ENCODE measurements around the gene GSTT2B.
"Not testable (repeated sequence)": the region's sequence is repeated elsewhere in the genome, so short reads cannot be mapped to it uniquely, and the experiment has no call there.

DNA sequence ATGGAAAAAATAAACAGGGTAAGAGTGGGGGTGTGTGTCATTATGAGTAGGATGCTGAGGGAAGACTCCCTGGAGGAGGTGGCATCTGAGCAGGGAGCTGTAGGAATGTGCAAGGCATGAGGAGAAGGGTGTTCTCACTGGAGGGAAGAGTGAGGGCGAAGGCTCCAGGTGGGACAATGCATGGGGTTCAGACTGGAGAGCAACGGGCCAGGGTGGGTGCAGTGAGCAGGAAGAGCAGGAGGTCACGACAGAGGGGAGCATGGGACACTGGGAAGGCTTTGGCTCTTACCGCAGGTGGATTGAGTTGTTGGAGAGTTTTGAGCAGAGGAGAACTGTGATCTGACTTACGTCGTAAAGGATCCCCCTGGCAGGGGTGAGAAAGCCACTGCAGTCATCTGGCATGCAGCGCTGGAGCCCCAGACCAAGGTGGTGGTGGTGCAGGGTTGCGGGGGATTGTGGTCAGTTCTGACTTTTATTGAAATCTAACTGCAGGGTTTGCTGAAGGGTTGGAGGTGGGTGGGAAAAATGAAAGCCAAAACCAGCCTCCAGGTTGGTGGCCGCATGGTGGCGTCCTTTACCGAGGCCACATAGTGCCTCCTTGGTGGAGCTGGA lies 8.1 kb downstream of the GSTT2B start:
- TF ChIP-seq EZH2 (IDR thresholded peaks at IDR 0.05; ENCODE audit: borderline replicate concordance, control insufficient read depth, low read depth, low read length); POLR2A (IDR thresholded peaks at IDR 0.05; ENCODE audit: low read depth, low read length); CREM (IDR thresholded peaks at IDR 0.05; ENCODE audit: low read depth); JUNB (IDR thresholded peaks at IDR 0.05); NRF1 (conservative IDR thresholded peaks at IDR 0.05; ENCODE audit: low read depth, low read length): not testable (repeated sequence)
- TF ChIP-seq, protein P1, sequence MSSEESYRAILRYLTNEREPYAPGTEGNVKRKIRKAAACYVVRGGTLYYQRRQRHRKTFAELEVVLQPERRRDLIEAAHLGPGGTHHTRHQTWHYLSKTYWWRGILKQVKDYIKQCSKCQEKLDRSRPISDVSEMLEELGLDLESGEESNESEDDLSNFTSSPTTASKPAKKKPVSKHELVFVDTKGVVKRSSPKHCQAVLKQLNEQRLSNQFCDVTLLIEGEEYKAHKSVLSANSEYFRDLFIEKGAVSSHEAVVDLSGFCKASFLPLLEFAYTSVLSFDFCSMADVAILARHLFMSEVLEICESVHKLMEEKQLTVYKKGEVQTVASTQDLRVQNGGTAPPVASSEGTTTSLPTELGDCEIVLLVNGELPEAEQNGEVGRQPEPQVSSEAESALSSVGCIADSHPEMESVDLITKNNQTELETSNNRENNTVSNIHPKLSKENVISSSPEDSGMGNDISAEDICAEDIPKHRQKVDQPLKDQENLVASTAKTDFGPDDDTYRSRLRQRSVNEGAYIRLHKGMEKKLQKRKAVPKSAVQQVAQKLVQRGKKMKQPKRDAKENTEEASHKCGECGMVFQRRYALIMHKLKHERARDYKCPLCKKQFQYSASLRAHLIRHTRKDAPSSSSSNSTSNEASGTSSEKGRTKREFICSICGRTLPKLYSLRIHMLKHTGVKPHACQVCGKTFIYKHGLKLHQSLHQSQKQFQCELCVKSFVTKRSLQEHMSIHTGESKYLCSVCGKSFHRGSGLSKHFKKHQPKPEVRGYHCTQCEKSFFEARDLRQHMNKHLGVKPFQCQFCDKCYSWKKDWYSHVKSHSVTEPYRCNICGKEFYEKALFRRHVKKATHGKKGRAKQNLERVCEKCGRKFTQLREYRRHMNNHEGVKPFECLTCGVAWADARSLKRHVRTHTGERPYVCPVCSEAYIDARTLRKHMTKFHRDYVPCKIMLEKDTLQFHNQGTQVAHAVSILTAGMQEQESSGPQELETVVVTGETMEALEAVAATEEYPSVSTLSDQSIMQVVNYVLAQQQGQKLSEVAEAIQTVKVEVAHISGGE (CRISPR knock-in tag; IDR thresholded peaks at IDR 0.05) = not testable (repeated sequence)
